Brain microvascular endothelial cell (primary cell): ENCODE data around the gene GADD45GIP1.
A peak's percentile ranks its signal among the peaks of the same experiment; 100 is the strongest.

Source experiments
- DNase-seq: peaks from one replicate; pipeline ENCODE4 v3.0.0-alpha.2; 2020
- H3K27ac ChIP-seq: fragments of 250-450 bp; sonication (Bioruptor Pico); 2 replicates; pipeline ENCODE4 v1.5.1; 2020; ENCODE audit warnings: mild to moderate bottlenecking, moderate library complexity
- H3K27me3 ChIP-seq: fragments of 250-450 bp; sonication (Bioruptor Pico); replicated peaks from 2 replicates; pipeline ENCODE4 v1.5.1; 2020; ENCODE audit warnings: mild to moderate bottlenecking
- H3K36me3 ChIP-seq: fragments of 250-450 bp; sonication (Bioruptor Pico); replicated peaks from 2 replicates; pipeline ENCODE4 v1.5.1; 2020; ENCODE audit warnings: mild to moderate bottlenecking
- H3K4me3 ChIP-seq: 2 replicates; pipeline ENCODE4 v1.5.1; 2011; ENCODE audit warnings: low read depth, mild to moderate bottlenecking, control low read depth, low read length, moderate library complexity
- CTCF ChIP-seq: IDR thresholded peaks from 2 replicates; pipeline ENCODE4 v1.5.1; 2011; ENCODE audit warnings: low read depth, mild to moderate bottlenecking, moderate library complexity, low read length, control low read depth, inconsistent platforms; ENCODE audit errors: missing control alignments
- in situ Hi-C: cut with HindIII; loops from 2 replicates; pipeline ENCODE4 v1.10.0; 2017; ENCODE audit warnings: low sequenced_read_pairs, low pct_ligation_motif_present

GADD45GIP1 gene

GRCh38 chr19:12985049-12985776 lies 28.2 kb upstream of the GADD45GIP1 start:
- H3K4me3 ChIP-seq = no peak overlapping the region
- DNase-seq = peak; percentile 73
- no peaks in the 10 kb centered on the region for H3K36me3 ChIP-seq
- H3K27ac ChIP-seq = no peak overlapping the region
- in situ Hi-C loops = no loop called here
- no peak for TF ChIP-seq CTCF
- H3K27me3 ChIP-seq = no peaks in the 10 kb centered on the region

DNA sequence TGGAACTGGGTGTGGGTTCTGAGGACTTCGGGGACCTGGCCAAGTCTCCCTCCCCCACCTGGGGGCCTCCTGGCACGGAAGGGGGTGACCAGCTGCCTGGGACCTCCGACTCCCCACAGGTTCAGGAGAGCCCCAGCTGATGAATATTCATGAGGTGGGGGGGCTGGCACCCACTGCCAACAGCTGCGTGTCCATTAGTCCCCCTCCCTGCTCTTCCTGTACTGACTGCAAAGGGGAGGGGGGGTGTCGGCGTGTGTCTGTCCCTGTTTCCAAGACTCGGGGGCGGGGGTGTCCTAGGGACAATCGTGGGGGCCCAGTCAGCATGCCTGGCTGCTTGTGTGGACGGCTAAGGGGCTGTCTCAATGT lies 27.6 kb upstream of the GADD45GIP1 start:
- in situ Hi-C loops = no loop called here
- Histone ChIP-seq H3K27me3 (no peaks in the 10 kb centered on the region), H3K27ac (no peak overlapping the region), H3K36me3 (no peaks in the 10 kb centered on the region), H3K4me3 (no peak overlapping the region)
- TF ChIP-seq CTCF = no peak
- no peak for DNase-seq

- TF ChIP-seq CTCF = no peak
- Histone ChIP-seq H3K27me3 (no peaks in the 10 kb centered on the region), H3K4me3 (no peak overlapping the region), H3K27ac (no peak overlapping the region), H3K36me3 (no peaks in the 10 kb centered on the region)
- no peak for DNase-seq
- in situ Hi-C loops = no loop called here
Observed at GRCh38 chr19:12984143-12984627, 27.2 kb upstream of the GADD45GIP1 start.

DNA sequence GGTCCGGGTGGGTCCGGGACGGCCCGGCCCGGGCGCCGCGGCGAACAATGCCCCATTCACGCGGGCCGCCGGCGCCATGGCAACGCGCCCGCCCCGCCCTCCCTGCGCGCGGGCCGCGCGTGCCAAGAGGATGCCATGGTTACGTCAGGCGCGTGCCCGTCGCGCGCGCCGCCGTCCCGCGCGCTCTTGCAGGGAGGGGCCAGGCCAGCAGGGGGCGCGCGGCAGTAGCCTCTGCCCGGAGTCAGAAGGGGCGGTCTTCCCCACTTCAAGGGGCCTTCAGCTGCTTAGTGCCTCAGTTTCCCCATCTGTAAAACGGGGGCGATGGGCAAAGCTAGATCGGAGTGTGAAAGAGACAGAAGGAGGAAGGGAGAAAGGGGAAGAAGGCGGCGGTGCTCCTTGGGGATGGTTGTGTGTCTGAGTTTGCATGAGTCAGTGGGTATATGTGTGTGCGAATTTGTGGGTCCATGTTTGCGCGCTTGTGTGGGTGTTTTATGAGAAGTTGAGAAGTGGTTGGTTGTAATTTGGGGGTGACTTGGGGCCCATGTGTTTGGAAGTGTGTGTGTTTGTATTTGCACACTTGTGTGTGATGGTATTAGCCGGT lies 26.6 kb upstream of the GADD45GIP1 start:
- in situ Hi-C loops = no loop called here
- peak overlapping the region; percentile 38 for H3K4me3 ChIP-seq
- H3K27ac ChIP-seq = no peak overlapping the region
- peak; percentile 73 for TF ChIP-seq CTCF
- DNase-seq = peak; percentile 53
- no peaks in the 10 kb centered on the region for H3K36me3 ChIP-seq
- H3K27me3 ChIP-seq = no peaks in the 10 kb centered on the region

DNA sequence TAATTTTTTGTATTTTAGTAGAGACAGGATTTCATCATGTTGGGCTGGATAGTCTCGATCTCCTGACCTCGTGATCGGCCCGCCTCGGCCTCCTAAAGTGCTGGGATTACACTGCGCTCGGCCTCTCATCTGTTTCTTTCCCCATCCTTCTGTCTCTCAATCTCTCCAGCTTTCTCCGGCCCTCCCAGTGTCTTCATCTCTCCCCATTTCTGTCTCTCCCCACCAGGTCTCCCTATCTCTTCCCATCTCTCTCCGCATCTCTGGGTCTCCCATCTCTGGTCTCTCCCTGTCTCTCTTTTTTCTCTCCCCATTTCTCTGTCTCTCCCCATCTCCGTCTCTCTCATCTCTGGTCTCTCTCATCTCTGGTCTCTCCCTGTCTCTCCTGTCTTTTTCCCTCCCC lies 26.1 kb upstream of the GADD45GIP1 start:
- H3K36me3 ChIP-seq = no peaks in the 10 kb centered on the region
- H3K27ac ChIP-seq = no peak overlapping the region
- peak overlapping the region; percentile 38 for H3K4me3 ChIP-seq
- H3K27me3 ChIP-seq = no peaks in the 10 kb centered on the region
- no peak for DNase-seq
- TF ChIP-seq CTCF = no peak
- in situ Hi-C loops = no loop called here
